ENCODE data around the gene ATF7. TPM values are rescaled to one million over a fixed set of nuclear protein-coding genes. Genes with fewer than 3 reads are reported as not detected.
"Not testable (repeated sequence)": the region's sequence is repeated elsewhere in the genome, so short reads cannot be mapped to it uniquely, and the experiment has no call there.

The ATF7 gene
- total RNA-seq, 1 donor from 2014 or later, result 33.5 TPM

- intact Hi-C loops (cut with DNase I), result no loop called here
- no peak for DNase-seq (ENCODE audit: low spot score)
Measured at GRCh38 chr12:53575502-53576249, 50.5 kb downstream of the ATF7 start.

- intact Hi-C loops (cut with DNase I), result no loop called here
- DNase-seq (ENCODE audit: low spot score), result no peak
Measured at GRCh38 chr12:53572134-53572758, 53.9 kb downstream of the ATF7 start.

GRCh38 chr12:53571295-53571694 lies 54.9 kb downstream of the ATF7 start:
- DNase-seq (ENCODE audit: low spot score), result no peak
- intact Hi-C loops (cut with DNase I), result no loop called here

GRCh38 chr12:53568809-53569557 lies 57.2 kb downstream of the ATF7 start:
- DNase-seq (ENCODE audit: low spot score), result no peak
- intact Hi-C loops (cut with DNase I), result loop anchor here (10.0 kb wide), 1 partner anchor 46 kb away; no protein-coding TSS in a partner anchor

GRCh38 chr12:53567961-53568808 lies 58.0 kb downstream of the ATF7 start:
- intact Hi-C loops (cut with DNase I), result loop anchor here (10.0 kb wide), 1 partner anchor 47 kb away; no protein-coding TSS in a partner anchor
- DNase-seq (ENCODE audit: low spot score), result no peak

GRCh38 chr12:53565376-53565775 lies 60.8 kb downstream of the ATF7 start:
- DNase-seq (ENCODE audit: low spot score), result not testable (repeated sequence)
- intact Hi-C loops (cut with DNase I), result loop anchor here (10.0 kb wide), 1 partner anchor 49 kb away; no protein-coding TSS in a partner anchor

GRCh38 chr12:53564941-53565340 lies 61.2 kb downstream of the ATF7 start:
- intact Hi-C loops (cut with DNase I), result loop anchor here (10.0 kb wide), 1 partner anchor 50 kb away; no protein-coding TSS in a partner anchor
- no peak for DNase-seq (ENCODE audit: low spot score)

GRCh38 chr12:53564278-53564677 lies 61.9 kb downstream of the ATF7 start:
- intact Hi-C loops (cut with DNase I), result loop anchor here (10.0 kb wide), 1 partner anchor 51 kb away; no protein-coding TSS in a partner anchor
- no peak for DNase-seq (ENCODE audit: low spot score)

- no peak for DNase-seq (ENCODE audit: low spot score)
- intact Hi-C loops (cut with DNase I), result loop anchor here (10.0 kb wide), 1 partner anchor 51 kb away; no protein-coding TSS in a partner anchor
Measured at GRCh38 chr12:53563452-53564028, 62.6 kb downstream of the ATF7 start.

GRCh38 chr12:53561590-53561953 lies 64.6 kb downstream of the ATF7 start:
- intact Hi-C loops (cut with DNase I), result loop anchor here (10.0 kb wide), 1 partner anchor 53 kb away; no protein-coding TSS in a partner anchor
- DNase-seq (ENCODE audit: low spot score), result no peak

GRCh38 chr12:53560912-53561589 lies 65.1 kb downstream of the ATF7 start:
- intact Hi-C loops (cut with DNase I), result loop anchor here (10.0 kb wide), 1 partner anchor 54 kb away; no protein-coding TSS in a partner anchor
- no peak for DNase-seq (ENCODE audit: low spot score)

- DNase-seq (ENCODE audit: low spot score), result no peak
- intact Hi-C loops (cut with DNase I), result loop anchor here (10.0 kb wide), 1 partner anchor 54 kb away; no protein-coding TSS in a partner anchor
Measured at GRCh38 chr12:53560351-53560750, 65.8 kb downstream of the ATF7 start.

- DNase-seq (ENCODE audit: low spot score), result no peak
- intact Hi-C loops (cut with DNase I), result no loop called here
Measured at GRCh38 chr12:53558631-53559030, 67.6 kb downstream of the ATF7 start.

- intact Hi-C loops (cut with DNase I), result no loop called here
- no peak for DNase-seq (ENCODE audit: low spot score)
Measured at GRCh38 chr12:53552361-53553327, 73.5 kb downstream of the ATF7 start.

GRCh38 chr12:53551889-53552291 lies 74.3 kb downstream of the ATF7 start:
- DNase-seq (ENCODE audit: low spot score), result no peak
- intact Hi-C loops (cut with DNase I), result no loop called here

- DNase-seq (ENCODE audit: low spot score), result no peak
- intact Hi-C loops (cut with DNase I), result no loop called here
Measured at GRCh38 chr12:53550595-53550994, 75.6 kb downstream of the ATF7 start.

GRCh38 chr12:53550131-53550530 lies 76.1 kb downstream of the ATF7 start:
- DNase-seq (ENCODE audit: low spot score); intact Hi-C loops (cut with DNase I): not testable (repeated sequence)

All from cardiac septum (tissue), 1 donor.